AG08395 (cell line): Measurements from ENCODE around the gene SLC41A3.

Source experiments
- DNase-seq: peaks from one replicate; pipeline ENCODE4 v3.0.0; 2012; ENCODE audit warnings: mixed read lengths, low spot score

The SLC41A3 gene

DNA sequence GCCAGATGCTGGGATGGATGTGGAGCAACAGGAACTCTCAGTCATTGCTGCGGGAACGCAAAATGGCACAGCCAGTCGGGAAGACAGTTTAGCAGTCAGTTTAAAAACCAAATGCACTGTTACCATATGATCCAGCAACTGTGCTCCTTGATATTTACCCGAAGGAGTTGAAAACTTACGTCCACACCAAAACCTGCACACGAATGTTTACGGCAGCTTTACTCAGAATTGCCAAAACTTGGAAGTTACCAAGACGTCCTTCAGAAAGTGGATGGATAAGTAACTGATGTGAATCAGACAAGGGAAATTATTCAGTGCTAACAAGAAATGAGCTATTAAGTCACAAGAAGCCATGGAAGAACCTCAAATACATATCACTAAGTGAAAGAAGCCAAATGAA lies 36.1 kb upstream of the SLC41A3 start:
- DNase-seq, result no peak

GRCh38 chr3:126119008-126119675 lies 35.2 kb upstream of the SLC41A3 start:
- DNase-seq, result no peak

DNA sequence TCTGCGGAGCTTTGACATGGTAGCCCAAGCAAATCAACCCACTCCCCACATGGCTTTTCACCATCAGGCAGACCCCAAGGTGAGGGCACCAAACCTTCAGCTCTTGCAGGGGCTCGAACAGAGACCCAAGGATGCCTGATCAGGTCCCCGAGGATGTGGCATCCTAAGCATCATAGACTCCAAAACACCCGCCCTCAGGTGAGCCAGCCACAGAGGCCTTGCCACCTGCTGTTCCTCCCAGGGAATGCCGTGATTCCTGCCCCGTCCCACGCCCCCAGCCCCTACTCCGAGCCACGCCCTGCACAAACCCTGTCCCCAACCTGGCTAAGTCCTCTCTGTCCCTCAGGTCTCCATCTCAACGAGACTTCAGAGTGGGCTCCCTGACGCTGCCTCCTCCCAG lies 34.7 kb upstream of the SLC41A3 start:
- no peak for DNase-seq

- no peak for DNase-seq
Observed at GRCh38 chr3:126117786-126118185, 33.9 kb upstream of the SLC41A3 start.

- DNase-seq, result no peak
Observed at GRCh38 chr3:126117212-126117611, 33.3 kb upstream of the SLC41A3 start.

DNA sequence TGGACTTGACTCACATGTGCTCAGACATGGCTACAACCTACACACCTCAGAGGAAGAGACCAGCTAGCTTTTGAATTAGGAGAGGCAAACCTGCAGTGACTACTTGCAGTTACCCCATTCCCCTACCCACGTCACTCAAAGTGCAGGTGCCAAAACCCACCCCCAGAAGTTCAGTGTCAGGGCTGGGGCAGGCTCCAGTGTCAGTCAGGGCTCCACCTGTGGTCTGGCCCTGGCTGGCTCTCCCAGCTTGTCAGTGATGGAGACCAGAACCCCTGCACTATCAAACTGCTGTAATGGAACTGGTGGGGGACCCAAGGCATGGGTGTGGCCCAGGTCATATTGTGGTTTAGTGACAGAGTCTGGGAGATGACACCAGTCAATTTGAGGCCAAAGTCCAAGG lies 32.6 kb upstream of the SLC41A3 start:
- no peak for DNase-seq

DNA sequence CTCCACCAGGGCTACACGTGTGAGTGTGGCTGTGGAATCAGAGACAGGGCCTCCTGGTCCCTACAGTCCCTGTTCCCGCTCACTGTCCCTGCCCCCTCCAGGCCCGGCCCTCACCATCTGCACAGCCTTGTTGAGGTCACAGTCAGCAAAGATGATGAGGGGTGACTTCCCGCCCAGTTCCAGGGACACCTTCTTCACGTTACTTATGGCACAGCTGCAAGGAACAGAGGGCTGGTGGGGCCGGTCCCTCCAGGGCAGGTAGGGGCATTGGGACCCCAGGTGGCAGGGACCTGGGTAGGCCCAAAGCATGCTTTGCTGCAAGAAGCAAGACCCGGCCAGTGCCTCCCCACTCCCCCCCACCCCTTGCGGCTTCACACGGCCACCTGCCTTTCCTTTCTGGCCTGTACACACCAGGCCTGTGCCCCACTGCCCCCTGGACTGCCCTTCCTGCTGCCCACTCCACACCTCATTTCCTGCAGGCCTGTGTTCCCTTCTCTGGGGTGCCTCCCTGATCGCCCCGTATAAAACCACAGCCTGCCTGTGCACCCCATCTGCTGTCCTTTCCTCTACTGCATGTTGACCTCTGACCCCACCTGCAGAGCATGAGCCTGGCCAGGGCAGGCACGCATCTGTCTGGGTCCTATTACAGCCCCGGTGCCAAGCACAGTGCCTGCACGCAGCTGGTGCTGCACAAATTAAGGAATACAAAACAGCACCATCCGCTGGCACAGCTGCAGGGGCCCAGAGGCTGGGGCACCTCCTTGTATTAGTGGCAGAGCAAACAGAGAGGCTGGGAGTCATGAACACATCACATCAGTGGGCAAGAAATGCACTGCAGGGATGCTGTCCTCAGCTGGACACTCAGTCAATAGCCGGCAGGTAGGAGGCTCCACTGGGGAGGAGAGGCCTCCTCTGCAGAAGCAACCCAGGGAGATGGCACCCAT lies 30.8 kb upstream of the SLC41A3 start:
- no peak for DNase-seq

DNA sequence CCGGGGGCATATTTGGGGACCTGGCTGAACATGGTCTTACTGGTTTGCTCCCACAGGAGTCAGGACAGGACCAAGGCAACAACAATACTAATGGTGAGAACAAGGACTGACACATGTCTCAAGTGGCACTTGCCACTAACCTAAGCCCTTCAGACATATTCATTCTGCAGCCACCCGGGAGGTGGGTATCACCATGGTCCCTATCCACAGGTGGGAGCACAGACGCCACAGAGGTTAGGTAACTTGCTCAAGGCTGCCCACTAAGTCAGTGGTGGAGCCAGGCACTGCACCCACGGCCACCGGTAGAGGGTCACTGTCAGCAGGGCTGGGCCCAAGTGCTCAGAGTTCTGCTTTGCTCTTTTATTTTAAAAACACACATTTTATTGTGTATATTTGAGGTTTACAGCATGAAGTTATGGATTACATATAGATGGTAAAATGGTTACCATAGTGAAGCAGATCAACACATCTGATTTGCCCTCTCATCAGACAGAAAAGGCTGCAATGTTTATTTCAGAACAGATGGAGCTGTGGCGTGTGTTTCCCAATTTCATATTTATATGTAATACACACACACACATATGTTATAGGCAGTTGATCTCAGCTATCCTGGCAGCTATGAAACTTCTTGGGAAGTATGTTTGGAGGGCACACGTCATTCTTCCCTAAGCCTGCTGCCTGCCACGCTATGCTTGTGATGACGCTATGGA lies 30.0 kb upstream of the SLC41A3 start:
- no peak for DNase-seq

GRCh38 chr3:126113238-126113555 lies 29.3 kb upstream of the SLC41A3 start:
- DNase-seq, result no peak

- no peak for DNase-seq
Observed at GRCh38 chr3:126112531-126113237, 28.8 kb upstream of the SLC41A3 start.

GRCh38 chr3:126111566-126112475 lies 27.9 kb upstream of the SLC41A3 start:
- DNase-seq, result no peak

DNA sequence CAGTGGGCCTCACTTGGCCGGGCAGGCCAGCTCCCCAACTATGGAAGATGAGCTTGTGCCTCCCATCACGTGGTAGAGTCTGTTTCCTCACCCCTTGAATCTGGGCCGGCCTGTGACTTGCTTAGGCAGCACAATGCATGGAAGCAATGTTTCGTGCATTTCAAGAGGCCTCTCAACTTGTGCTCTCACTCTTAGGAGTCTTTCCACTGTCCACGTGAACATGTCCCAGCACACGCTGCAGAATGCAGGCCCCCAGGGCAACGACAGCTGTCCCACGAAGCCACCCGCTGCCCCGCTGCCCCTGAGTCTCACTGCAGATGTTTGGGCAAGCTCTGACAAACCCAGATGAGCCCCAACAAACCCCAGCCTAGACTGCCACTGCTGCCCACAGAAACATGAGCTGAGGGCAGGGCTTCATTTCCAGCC lies 27.2 kb upstream of the SLC41A3 start:
- no peak for DNase-seq

- DNase-seq, result no peak
Observed at GRCh38 chr3:126110431-126111125, 26.7 kb upstream of the SLC41A3 start.

- no peak for DNase-seq
Observed at GRCh38 chr3:126109880-126110235, 25.9 kb upstream of the SLC41A3 start.

- DNase-seq, result no peak
Observed at GRCh38 chr3:126109146-126109879, 25.4 kb upstream of the SLC41A3 start.

GRCh38 chr3:126108676-126109050 lies 24.7 kb upstream of the SLC41A3 start:
- no peak for DNase-seq

DNA sequence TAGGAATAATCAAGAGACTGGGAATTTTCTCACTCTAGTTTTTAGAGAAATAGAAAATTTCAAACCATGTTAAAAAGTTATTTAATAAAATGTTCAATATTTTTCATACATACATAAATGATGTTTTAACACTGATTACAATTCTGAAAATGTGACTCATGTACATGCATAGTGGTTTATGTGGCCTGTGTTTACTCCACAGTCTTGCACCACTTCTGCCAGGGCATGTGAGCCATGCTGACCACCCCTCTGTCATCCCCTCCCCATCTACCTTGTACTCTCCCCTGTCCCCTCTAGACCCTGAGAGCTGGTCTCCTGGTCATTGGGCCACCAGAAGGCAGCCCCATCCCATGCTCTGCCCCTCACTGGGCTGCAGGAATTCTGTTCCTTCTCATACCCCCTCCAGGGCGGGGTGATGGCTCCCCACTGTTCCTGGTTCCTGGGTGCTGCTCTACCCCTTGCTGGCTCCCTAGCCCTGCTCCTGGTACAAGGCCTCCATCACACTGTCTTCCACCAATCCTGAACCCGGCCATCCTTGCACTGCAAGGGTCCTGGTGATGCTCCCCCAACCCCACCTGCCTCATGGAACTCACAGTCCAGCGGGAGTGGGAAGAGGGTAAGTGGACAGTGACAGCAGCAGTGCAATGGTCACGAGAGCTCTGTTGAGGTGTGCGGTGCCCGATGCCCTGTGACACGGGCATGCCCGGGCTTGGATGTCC lies 24.2 kb upstream of the SLC41A3 start:
- no peak for DNase-seq

DNA sequence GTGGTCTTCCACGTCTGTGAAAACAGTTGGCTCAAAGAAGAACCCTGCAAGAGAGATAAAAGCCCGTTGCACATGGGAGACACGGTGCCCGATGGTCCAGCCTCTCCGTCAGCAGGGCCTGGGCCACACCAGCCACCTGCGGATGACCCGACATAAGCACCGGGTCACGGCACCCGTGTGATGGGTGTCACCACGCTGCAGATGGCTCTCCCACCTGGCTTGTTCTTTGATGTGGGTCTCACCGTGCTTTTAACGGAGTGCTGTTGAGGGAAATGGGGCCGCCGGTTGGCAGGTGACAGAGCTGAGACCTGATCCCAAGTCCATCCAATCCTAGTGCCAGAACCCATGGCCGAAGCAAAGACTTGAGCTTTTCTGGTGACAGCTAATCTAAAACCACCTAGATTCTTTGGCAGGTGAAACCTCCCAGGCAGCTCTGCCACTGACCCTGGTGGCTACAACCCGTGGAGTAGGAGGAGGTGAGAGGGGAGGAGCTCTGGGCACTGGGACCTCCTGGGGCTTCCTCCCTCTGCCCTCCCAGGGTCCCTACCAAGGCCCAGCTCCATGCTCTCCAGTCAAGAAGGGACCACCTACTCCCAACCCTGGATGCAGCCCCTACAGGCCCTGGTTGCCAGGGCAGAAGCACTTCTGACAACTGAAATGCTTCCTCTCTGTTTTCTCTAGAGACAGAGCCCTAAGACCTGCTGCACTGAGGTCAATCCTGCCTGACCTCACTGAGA lies 23.4 kb upstream of the SLC41A3 start:
- DNase-seq, result no peak
